Natural killer cell (primary cell): ENCODE results near the gene UBASH3B. TPM values are rescaled to one million over a fixed set of nuclear protein-coding genes. Genes with fewer than 3 reads are reported as not detected.

Source experiments
- ATAC-seq, 3 donors: fragments of 150-1000 bp in 2 of 3; fragments of 200-7000 bp in 1 of 3; cut with Tn5 transposase; 1 replicate in 1 of 3; 2 replicates in 2 of 3; pipeline ENCODE4 v1.10.0; 2021; ENCODE audit warnings: mild to moderate bottlenecking in 2 of 3, moderate library complexity in 2 of 3
- DNase-seq, 2 donors: peaks; one replicate each; pipeline versions ENCODE4 v3.0.0 to v3.0.0-alpha.2; 2013 to 2021; ENCODE audit warnings: mixed read lengths in 1 of 2
- H3K27ac ChIP-seq: one replicate; pipeline ENCODE4 v1.5.1; 2013; ENCODE audit warnings: mild to moderate bottlenecking, low read length
- H3K27me3 ChIP-seq: one replicate; pipeline ENCODE4 v1.6.1; 2013; ENCODE audit warnings: low read length; ENCODE audit not compliant: control insufficient read depth, insufficient read depth
- H3K36me3 ChIP-seq: one replicate; pipeline ENCODE4 v1.6.1; 2013; ENCODE audit warnings: low read length; ENCODE audit not compliant: control insufficient read depth, insufficient read depth
- H3K4me1 ChIP-seq: one replicate; pipeline ENCODE4 v1.6.1; 2013; ENCODE audit warnings: low read length; ENCODE audit not compliant: control insufficient read depth, insufficient read depth
- H3K4me3 ChIP-seq: one replicate; pipeline ENCODE4 v1.5.1; 2013; ENCODE audit warnings: low read length
- H3K9me3 ChIP-seq: one replicate; pipeline ENCODE4 v1.6.1; 2013; ENCODE audit warnings: low read length; ENCODE audit not compliant: control insufficient read depth, insufficient read depth
- H3K27ac Mint-ChIP-seq, 2 donors: one replicate each; pipeline ENCODE4 v1.8.0; 2022; ENCODE audit warnings: mild to moderate bottlenecking in 2 of 2, mixed read lengths in 2 of 2, moderate library complexity in 1 of 2
- H3K27me3 Mint-ChIP-seq, 2 donors: one replicate each; pipeline ENCODE4 v1.8.0; 2022; ENCODE audit warnings: low read depth in 2 of 2, mixed read lengths in 2 of 2
- H3K36me3 Mint-ChIP-seq: one replicate; pipeline ENCODE4 v1.8.0; 2022; ENCODE audit warnings: mixed read lengths
- H3K4me1 Mint-ChIP-seq, 2 donors: one replicate each; pipeline ENCODE4 v1.8.0; 2022; ENCODE audit warnings: mixed read lengths in 2 of 2
- H3K4me3 Mint-ChIP-seq: one replicate; pipeline ENCODE4 v1.8.0; 2022; ENCODE audit warnings: mild to moderate bottlenecking, moderate library complexity, mixed read lengths
- H3K9me3 Mint-ChIP-seq, 2 donors: one replicate each; pipeline ENCODE4 v1.8.0; 2022; ENCODE audit warnings: mixed read lengths in 2 of 2
- WGBS: methylation state at CpG from one replicate; pipeline ENCODE4 v1.1.7; 2013; ENCODE audit warnings: missing lambda C conversion rate; ENCODE audit not compliant: insufficient coverage; 5-methylcytosine and 5-hydroxymethylcytosine counted together
- intact Hi-C: fragments of 100-400 bp; cut with micrococcal nuclease; formaldehyde crosslinking; loops from one replicate; pipeline ENCODE4 v1.14.2; 2022
- total RNA-seq, 4 donors: library from RNA; stranded (reverse); fragments of 120-200 nt in 1 of 4; gene quantifications; one replicate each; pipeline versions ENCODE4 v1.2.3 to v1.2.4, GENCODE V29; 2013 to 2022
- TF ChIP-seq, protein P1 (sequence below): fragments of 200-600 bp; IDR thresholded peaks from one replicate; pipeline ENCODE4 v1.8.0; 2022; ENCODE audit warnings: antibody characterized with exemption

Gene UBASH3B
- total RNA-seq, 3 donors from 2014 or later (not counting 1 experiment from before 2014, with no cell fraction given), result 28.7 to 33.9 (median 33.5) TPM

- Histone ChIP-seq H3K9me3 (no peaks in the 10 kb centered on the region), H3K4me1 (peaks cover 49% of the 10 kb centered on the region), H3K36me3 (no peaks in the 10 kb centered on the region), H3K27ac (peak overlapping the region; percentile 30), H3K27me3 (no peaks in the 10 kb centered on the region), H3K4me3 (no peak overlapping the region)
- H3K9me3 Mint-ChIP-seq, result no peaks in the 10 kb centered on the region
- peaks cover 61 to 75% of the 10 kb centered on the region in 2 donors for H3K4me1 Mint-ChIP-seq
- intact Hi-C loops, result loop anchor here (2.0 kb wide), 2 partner anchors 19 to 61 kb away; partner anchors contain the start of gene UBASH3B
- 51% methylated on average over 10 of the region's 11 CpGs for WGBS
- H3K4me3 Mint-ChIP-seq, result no peak overlapping the region
- peak overlapping the region; percentile 87 to 92 for H3K27ac Mint-ChIP-seq
- H3K36me3 Mint-ChIP-seq, result no peaks in the 10 kb centered on the region
- DNase-seq (no peak), ATAC-seq (no peak)
- H3K27me3 Mint-ChIP-seq, result no peaks in the 10 kb centered on the region
- TF ChIP-seq, protein P1, sequence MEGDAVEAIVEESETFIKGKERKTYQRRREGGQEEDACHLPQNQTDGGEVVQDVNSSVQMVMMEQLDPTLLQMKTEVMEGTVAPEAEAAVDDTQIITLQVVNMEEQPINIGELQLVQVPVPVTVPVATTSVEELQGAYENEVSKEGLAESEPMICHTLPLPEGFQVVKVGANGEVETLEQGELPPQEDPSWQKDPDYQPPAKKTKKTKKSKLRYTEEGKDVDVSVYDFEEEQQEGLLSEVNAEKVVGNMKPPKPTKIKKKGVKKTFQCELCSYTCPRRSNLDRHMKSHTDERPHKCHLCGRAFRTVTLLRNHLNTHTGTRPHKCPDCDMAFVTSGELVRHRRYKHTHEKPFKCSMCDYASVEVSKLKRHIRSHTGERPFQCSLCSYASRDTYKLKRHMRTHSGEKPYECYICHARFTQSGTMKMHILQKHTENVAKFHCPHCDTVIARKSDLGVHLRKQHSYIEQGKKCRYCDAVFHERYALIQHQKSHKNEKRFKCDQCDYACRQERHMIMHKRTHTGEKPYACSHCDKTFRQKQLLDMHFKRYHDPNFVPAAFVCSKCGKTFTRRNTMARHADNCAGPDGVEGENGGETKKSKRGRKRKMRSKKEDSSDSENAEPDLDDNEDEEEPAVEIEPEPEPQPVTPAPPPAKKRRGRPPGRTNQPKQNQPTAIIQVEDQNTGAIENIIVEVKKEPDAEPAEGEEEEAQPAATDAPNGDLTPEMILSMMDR, result no peak
Observed at GRCh38 chr11:122715548-122716440, 60.3 kb downstream of the UBASH3B start.

GRCh38 chr11:122717264-122717867 is 61.8 kb downstream of the UBASH3B start:
- ATAC-seq (peak; percentile 82 to 89 (median 88)), DNase-seq (peak; percentile 52 to 61)
- H3K36me3 Mint-ChIP-seq, result no peaks in the 10 kb centered on the region
- peak overlapping the region; percentile 66 for H3K27ac ChIP-seq
- no peaks in the 10 kb centered on the region for H3K9me3 Mint-ChIP-seq
- no peaks in the 10 kb centered on the region for H3K27me3 Mint-ChIP-seq
- H3K4me1 ChIP-seq, result peaks cover 49% of the 10 kb centered on the region
- WGBS, result 4% methylated on average over 9 of the region's 9 CpGs
- H3K27ac Mint-ChIP-seq, result peak overlapping the region; percentile 87 to 92
- no peak overlapping the region for H3K4me3 ChIP-seq
- peak overlapping the region; percentile 69 for H3K4me3 Mint-ChIP-seq
- no peaks in the 10 kb centered on the region for H3K27me3 ChIP-seq
- intact Hi-C loops, result loop anchor here (1.0 to 2.0 kb wide), 3 partner anchors 21 to 63 kb away; partner anchors contain the start of gene UBASH3B
- TF ChIP-seq, protein P1, result no peak
- H3K36me3 ChIP-seq, result no peaks in the 10 kb centered on the region
- H3K9me3 ChIP-seq, result no peaks in the 10 kb centered on the region
- peaks cover 65 to 76% of the 10 kb centered on the region in 2 donors for H3K4me1 Mint-ChIP-seq

GRCh38 chr11:122720107-122720881 is 64.8 kb downstream of the UBASH3B start:
- 90% methylated on average over 7 of the region's 7 CpGs for WGBS
- Histone ChIP-seq H3K36me3 (no peaks in the 10 kb centered on the region), H3K27ac (no peak overlapping the region), H3K4me1 (peaks cover 55% of the 10 kb centered on the region), H3K27me3 (no peaks in the 10 kb centered on the region), H3K4me3 (no peak overlapping the region), H3K9me3 (no peaks in the 10 kb centered on the region)
- peak overlapping the region in 1 of 2 donors; percentile 29 for H3K27ac Mint-ChIP-seq
- peaks cover 0 to 4% of the 10 kb centered on the region in 2 donors for H3K27me3 Mint-ChIP-seq
- TF ChIP-seq, protein P1, result no peak
- peaks cover 81 to 82% of the 10 kb centered on the region in 2 donors for H3K4me1 Mint-ChIP-seq
- H3K9me3 Mint-ChIP-seq, result no peaks in the 10 kb centered on the region
- intact Hi-C loops, result no loop called here
- ATAC-seq, result no peak
- H3K36me3 Mint-ChIP-seq, result no peaks in the 10 kb centered on the region
- no peak for DNase-seq
- H3K4me3 Mint-ChIP-seq, result no peak overlapping the region
